ENCODE data around the gene TNFRSF8.

TNFRSF8 gene

GRCh38 chr1:12144236-12144635 is 81.1 kb downstream of the TNFRSF8 start:
- DNase-seq: no peak

DNA sequence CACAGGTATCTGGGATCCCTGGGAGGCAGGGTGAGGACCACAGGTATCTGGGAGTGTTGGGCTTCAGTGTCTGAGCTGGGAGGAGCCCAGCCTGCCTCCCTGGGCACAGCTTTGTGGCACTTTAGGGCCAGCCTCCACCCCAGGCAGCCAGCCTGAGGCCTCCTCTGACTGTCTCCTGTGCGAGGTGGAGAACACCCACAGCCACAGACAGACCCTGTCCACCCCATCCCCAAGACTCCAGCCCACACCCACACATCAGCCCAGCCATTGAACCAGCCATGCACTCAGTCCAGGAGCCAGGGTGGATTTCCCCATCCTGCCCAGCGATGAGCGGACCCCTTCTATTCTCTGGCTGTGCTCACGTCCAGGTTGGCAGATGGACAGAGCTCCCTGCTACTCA is 81.9 kb downstream of the TNFRSF8 start:
- no peak for DNase-seq

GRCh38 chr1:12145616-12146342 is 82.7 kb downstream of the TNFRSF8 start:
- DNase-seq: no peak

- no peak for DNase-seq
Measured at GRCh38 chr1:12146343-12147112, 83.4 kb downstream of the TNFRSF8 start.

DNA sequence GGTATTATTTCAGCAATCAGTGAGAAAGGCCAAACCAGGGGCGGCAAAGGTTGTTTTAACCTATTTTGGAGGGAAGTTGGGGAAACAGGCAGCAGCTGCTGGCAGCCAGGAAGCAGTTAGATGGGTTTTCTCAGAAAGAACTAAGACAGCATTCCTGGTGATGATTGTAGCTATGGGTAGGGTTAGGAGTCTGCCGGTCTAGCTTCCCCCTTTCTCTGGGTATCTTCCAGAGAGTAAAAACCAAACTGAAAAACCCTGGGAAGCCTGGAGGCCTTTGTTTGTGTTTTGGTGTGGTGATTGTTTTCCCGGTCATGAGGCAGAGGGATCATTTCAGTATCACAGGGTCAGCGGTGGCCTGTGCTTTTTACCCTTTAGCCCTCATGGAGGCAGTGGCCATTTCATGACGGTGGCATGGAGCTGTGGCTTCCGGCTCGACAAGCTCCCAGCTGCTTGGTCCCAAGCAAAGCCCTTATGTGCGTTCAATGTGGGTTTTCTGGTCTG is 84.1 kb downstream of the TNFRSF8 start:
- DNase-seq: no peak

DNA sequence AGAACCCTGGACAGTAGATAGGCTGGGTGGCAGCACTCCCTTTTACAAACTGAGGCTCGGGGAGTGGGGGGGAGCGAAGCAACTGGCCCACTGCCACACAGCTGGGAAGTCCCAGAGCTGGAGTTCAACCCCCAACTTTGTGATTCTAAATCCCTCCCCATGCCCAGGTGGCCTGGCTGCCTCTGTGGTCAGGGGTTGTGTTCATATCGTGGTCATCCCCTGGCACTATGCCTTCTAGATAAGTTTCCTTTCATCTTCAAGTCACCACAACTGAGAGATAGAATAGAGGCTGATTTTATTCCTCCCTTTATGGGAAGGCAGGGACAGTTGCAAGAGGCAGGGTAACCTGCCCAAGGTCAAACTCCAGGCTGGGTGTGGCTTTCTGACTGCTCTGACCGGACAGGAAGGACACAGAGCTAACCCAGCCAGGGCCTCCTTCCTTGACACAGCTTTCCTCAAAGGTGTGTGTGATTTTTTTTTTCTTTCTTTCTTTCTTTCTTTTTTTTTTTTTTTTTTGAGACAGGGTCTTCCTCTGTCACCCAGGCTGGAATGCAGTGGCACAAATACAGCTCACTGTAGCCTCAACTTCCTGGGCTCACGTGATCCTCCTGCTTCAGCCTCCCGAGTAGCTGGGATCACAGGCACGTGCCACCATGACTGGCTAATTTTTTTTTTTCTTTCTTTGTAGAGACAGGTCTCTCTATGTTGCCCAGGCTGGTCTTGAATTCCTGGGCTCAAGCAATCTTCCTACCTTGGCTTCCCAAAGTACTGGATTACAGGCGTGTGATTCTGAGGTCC is 85.3 kb downstream of the TNFRSF8 start:
- peak; percentile 53 for DNase-seq

GRCh38 chr1:12148958-12149790 is 86.1 kb downstream of the TNFRSF8 start:
- no peak for DNase-seq

DNA sequence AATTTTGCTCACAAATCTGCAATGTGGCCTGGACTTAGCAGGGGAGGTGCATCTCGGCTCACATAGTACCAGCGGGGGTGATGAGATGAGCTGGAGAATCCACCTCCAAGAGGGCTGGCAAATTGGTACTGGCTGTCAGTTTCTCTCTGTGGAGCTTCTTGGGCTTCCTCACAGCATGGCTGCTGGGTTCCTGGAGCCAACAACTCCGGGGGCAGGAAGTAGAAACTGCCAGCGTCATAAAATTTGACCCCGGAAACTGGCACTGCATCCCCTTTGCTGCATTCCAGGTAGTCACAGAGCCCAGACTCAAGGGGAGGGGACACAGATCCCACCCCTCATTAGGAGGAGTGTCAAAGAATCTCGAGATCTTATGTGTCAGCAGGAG is 86.7 kb downstream of the TNFRSF8 start:
- no peak for DNase-seq

- peak; percentile 67 for DNase-seq
Measured at GRCh38 chr1:12150456-12151200, 87.5 kb downstream of the TNFRSF8 start.

DNA sequence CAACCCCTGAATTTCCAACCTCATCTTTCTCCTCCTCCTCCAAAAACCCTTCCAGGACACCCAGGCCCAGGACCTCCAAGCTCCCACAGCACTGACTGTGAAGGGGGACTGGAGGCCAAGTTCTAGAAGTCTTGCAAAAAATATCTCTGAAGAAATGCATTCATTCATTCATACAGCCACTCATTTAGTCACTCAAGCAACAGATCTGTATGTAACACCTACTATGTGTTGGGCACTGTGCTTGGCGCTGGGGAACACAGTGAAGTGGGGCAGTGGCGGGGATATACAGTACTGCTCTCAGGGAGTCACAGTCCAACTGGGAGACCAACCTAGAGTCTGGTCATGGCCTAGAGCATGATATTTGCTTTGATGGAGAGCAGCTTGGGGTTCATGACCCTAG is 88.4 kb downstream of the TNFRSF8 start:
- no peak for DNase-seq

DNA sequence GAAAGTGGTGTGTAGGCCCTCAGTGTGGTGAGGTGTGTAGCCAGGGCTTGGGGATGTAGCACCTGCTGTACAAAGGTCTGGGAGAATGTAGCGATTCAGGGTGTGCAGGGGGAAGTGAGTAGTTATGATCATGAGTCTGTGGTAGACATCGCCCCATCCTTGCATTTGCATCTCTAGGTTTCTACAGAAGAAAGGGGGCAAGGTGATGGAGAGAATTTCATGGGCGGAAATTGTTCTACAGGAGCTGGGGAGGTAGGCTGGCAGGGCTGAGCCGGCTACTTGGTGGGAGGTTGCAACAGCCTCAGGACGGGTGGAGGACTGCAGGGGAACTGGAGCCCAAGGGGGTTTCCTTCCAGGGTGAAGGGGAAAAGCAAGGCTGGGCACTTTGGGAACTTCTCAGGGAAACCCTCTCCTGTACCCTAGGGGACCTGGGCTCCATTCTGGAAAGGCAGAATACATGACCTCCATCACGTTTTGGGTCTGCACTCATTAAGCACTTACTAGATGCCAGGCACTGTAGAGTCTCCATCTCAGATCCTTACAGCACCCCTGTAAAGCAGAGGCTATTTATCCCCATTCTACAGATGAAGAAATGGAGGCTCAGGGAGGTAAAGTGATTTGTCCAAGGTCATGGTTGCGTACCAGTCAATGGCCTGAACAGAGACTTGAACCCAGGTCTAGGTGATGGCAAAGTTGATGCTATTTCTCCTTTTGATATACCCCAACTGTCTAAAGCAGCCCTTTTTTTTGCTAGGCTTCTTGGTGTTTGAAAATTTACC is 89.2 kb downstream of the TNFRSF8 start:
- no peak for DNase-seq

GRCh38 chr1:12153181-12153785 is 90.2 kb downstream of the TNFRSF8 start:
- DNase-seq: peak; percentile 71

- DNase-seq: no peak
Measured at GRCh38 chr1:12155328-12155727, 92.2 kb downstream of the TNFRSF8 start.

DNA sequence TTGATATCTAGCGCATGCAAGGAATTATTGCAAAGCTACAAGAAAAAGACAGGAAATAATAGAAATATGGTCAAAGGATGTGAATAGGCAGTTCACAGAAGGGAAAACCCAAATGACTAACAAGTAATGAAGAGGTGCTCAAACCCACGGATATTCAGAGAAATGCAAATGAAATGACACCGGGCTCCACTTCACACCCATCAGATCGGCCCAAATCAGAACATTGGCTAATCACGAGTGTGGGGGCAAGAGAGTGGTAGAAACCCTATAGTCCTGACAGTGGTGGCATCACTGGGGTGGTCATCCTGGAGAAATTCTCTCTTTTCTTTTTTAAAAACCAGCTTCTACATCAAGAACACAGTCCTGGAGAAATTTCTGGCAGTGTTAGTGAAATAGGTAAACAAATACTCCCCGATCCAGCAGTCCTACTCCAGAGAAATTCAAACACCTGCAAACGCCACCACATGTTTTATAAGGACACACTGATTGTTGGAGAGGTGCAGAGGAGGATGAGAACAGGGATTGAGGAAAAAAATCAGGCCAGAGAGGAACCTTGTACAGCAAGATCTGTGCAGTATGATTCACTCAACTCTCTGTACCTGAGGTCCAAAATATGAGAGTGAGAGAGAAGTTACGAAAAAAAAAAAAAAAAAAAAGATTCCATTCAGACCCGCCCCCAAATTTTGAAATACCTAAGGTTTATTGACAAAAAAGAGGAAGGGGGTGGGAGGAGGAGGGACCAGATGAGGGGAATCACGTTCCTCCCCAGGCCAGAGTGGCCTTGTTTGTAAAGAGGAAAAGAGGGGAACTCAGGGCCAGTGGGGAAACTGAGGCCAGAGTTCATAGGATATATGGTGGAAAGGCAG is 94.5 kb downstream of the TNFRSF8 start:
- peak; percentile 69 for DNase-seq

GRCh38 chr1:12158357-12159092 is 95.4 kb downstream of the TNFRSF8 start:
- DNase-seq: no peak

DNA sequence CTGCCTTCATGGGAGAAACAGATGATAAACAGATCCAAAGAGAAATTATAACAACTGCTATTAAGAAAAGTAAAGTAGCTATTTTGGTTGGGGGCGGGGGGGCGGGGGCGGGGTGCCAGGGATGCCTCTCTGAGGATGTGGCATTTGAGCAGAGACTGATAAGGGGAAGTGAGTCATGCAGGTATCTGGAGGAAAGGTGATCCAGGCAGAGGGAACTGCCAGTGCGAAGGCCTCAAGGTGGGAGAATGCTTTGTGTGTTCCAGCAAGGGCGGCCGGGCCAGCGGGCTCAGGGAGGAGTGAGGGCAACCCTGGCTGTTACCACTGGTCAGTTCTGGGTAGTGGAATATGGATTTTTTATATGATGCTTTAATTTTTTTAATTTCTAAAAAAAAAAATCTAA is 96.7 kb downstream of the TNFRSF8 start:
- peak; percentile 70 for DNase-seq

DNA sequence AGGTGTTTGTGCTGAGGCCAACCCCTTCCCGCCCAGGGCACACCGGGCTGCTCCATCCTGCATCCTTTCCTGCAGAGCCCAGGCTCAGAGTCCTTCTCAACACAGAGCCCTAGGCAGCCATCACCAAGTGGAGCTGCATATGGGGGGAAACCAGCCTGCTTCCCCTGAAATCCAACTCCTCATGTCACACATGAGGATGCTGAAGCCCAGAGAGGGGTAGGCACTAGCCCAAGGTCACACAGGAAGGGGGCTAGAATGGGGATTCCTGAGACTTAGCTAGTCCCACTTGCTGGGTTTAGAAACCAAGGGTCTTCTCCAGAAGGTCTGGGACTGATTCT is 98.2 kb downstream of the TNFRSF8 start:
- no peak for DNase-seq

- DNase-seq: peak; percentile 87
Measured at GRCh38 chr1:12161662-12162458, 98.8 kb downstream of the TNFRSF8 start.
